H7 (cell line): ENCODE measurements around the gene SUGT1. TPM values are rescaled to one million over a fixed set of nuclear protein-coding genes. Genes with fewer than 3 reads are reported as not detected.
"Not testable (repeated sequence)": the region's sequence is repeated elsewhere in the genome, so short reads cannot be mapped to it uniquely, and the experiment has no call there.

Experiments used
- DNase-seq: peaks from one replicate; pipeline ENCODE4 v3.0.0; 2012
- H3K27me3 ChIP-seq: 2 replicates; pipeline ENCODE4 v1.6.0; 2011; ENCODE audit warnings: mild to moderate bottlenecking, low read length; ENCODE audit not compliant: control insufficient read depth, insufficient read depth
- H3K36me3 ChIP-seq: replicated peaks from 2 replicates; pipeline ENCODE4 v1.5.1; 2011; ENCODE audit warnings: low read length; ENCODE audit not compliant: control insufficient read depth, insufficient read depth
- H3K4me3 ChIP-seq: 2 replicates; pipeline ENCODE4 v1.5.1; 2011; ENCODE audit warnings: low read depth, mild to moderate bottlenecking, control low read depth, low read length, moderate library complexity; ENCODE audit not compliant: insufficient read depth
- total RNA-seq: library from RNA; depleted of rRNA; stranded (reverse); fragments of >200 nt; shearing (Covaris generic); gene quantifications from 2 replicates; pipeline ENCODE4 v1.2.3, GENCODE V29; 2014

SUGT1 gene
- total RNA-seq, 1 experiment from 2014 or later = 39.9 TPM

GRCh38 chr13:52644108-52644507 lies 8.5 kb upstream of the SUGT1 start:
- DNase-seq = no peak
- no peak overlapping the region for H3K4me3 ChIP-seq

GRCh38 chr13:52646967-52647366 lies 5.7 kb upstream of the SUGT1 start:
- DNase-seq = no peak
- Histone ChIP-seq H3K4me3 (no peak overlapping the region), H3K36me3 (no peaks in the 10 kb centered on the region; the same call in 1 of the 2 replicates), H3K27me3 (no peaks in the 10 kb centered on the region)

More at GRCh38 chr13:52644108-52644507, 8.5 kb upstream of the SUGT1 start:
- no peaks in the 10 kb centered on the region for H3K27me3 ChIP-seq
- peaks cover 1% of the 10 kb centered on the region; the same call in 1 of the 2 replicates for H3K36me3 ChIP-seq

GRCh38 chr13:52650731-52651130 lies 1.9 kb upstream of the SUGT1 start:
- no peak for DNase-seq
- H3K36me3 ChIP-seq = no peaks in the 10 kb centered on the region; the same call in 1 of the 2 replicates
- no peaks in the 10 kb centered on the region for H3K27me3 ChIP-seq
- no peak overlapping the region for H3K4me3 ChIP-seq

GRCh38 chr13:52651897-52652195 lies 790 bp upstream of the SUGT1 start:
- no peaks in the 10 kb centered on the region for H3K27me3 ChIP-seq

GRCh38 chr13:52652980-52653303 lies 306 bp downstream of the SUGT1 start:
- DNase-seq = no peak
- Histone ChIP-seq H3K4me3 (peak overlapping the region; percentile 84), H3K36me3 (no peaks in the 10 kb centered on the region; the same call in 1 of the 2 replicates), H3K27me3 (no peaks in the 10 kb centered on the region)

More at GRCh38 chr13:52651897-52652195, 790 bp upstream of the SUGT1 start:
- H3K36me3 ChIP-seq = no peaks in the 10 kb centered on the region; the same call in 1 of the 2 replicates
- H3K4me3 ChIP-seq = peak overlapping the region; percentile 84
- DNase-seq = no peak

GRCh38 chr13:52659340-52659739 lies 6.7 kb downstream of the SUGT1 start:
- Histone ChIP-seq H3K36me3 (peaks cover 7% of the 10 kb centered on the region), H3K27me3 (no peaks in the 10 kb centered on the region), H3K4me3 (no peak overlapping the region)
- DNase-seq = no peak

GRCh38 chr13:52664272-52664671 lies 11.6 kb downstream of the SUGT1 start:
- H3K27me3 ChIP-seq = no peaks in the 10 kb centered on the region
- peaks cover 2% of the 10 kb centered on the region for H3K36me3 ChIP-seq
- DNase-seq = no peak

GRCh38 chr13:52665325-52665724 lies 12.7 kb downstream of the SUGT1 start:
- DNase-seq = peak; percentile 28
- H3K36me3 ChIP-seq = peaks cover 2% of the 10 kb centered on the region
- H3K27me3 ChIP-seq = no peaks in the 10 kb centered on the region
- H3K4me3 ChIP-seq = no peak overlapping the region

More at GRCh38 chr13:52664272-52664671, 11.6 kb downstream of the SUGT1 start:
- no peak overlapping the region for H3K4me3 ChIP-seq

GRCh38 chr13:52669677-52670076 lies 17.0 kb downstream of the SUGT1 start:
- DNase-seq = no peak
- H3K27me3 ChIP-seq = no peaks in the 10 kb centered on the region
- no peaks in the 10 kb centered on the region; the same call in 1 of the 2 replicates for H3K36me3 ChIP-seq
- no peak overlapping the region for H3K4me3 ChIP-seq

- Histone ChIP-seq H3K4me3 (no peak overlapping the region), H3K27me3 (no peaks in the 10 kb centered on the region), H3K36me3 (peaks cover 1% of the 10 kb centered on the region)
- no peak for DNase-seq
These were observed 18.1 kb downstream of the SUGT1 start for GRCh38 chr13:52670726-52671125.

- DNase-seq = no peak
- peaks cover 2% of the 10 kb centered on the region for H3K36me3 ChIP-seq
- H3K27me3 ChIP-seq = no peaks in the 10 kb centered on the region
- no peak overlapping the region for H3K4me3 ChIP-seq
These were observed 20.8 kb downstream of the SUGT1 start for GRCh38 chr13:52673465-52673864.

- peaks cover 6% of the 10 kb centered on the region for H3K36me3 ChIP-seq
- DNase-seq = no peak
- no peak overlapping the region for H3K4me3 ChIP-seq
- no peaks in the 10 kb centered on the region for H3K27me3 ChIP-seq
These were observed 25.2 kb downstream of the SUGT1 start for GRCh38 chr13:52677823-52678222.

GRCh38 chr13:52685806-52686205 lies 33.2 kb downstream of the SUGT1 start:
- not testable (repeated sequence) for H3K27me3 ChIP-seq, H3K36me3 ChIP-seq, DNase-seq, H3K4me3 ChIP-seq

- Histone ChIP-seq H3K36me3 (peaks cover 1% of the 10 kb centered on the region; the same call in 1 of the 2 replicates), H3K27me3 (no peaks in the 10 kb centered on the region), H3K4me3 (no peak overlapping the region)
- DNase-seq = no peak
These were observed 33.7 kb downstream of the SUGT1 start for GRCh38 chr13:52686376-52686775.

GRCh38 chr13:52695856-52696255 lies 43.2 kb downstream of the SUGT1 start:
- H3K36me3 ChIP-seq = peaks cover 1% of the 10 kb centered on the region; the same call in 1 of the 2 replicates
- H3K27me3 ChIP-seq = no peaks in the 10 kb centered on the region
- no peak for DNase-seq
- H3K4me3 ChIP-seq = no peak overlapping the region

GRCh38 chr13:52696566-52696965 lies 43.9 kb downstream of the SUGT1 start:
- Histone ChIP-seq H3K36me3 (peaks cover 1% of the 10 kb centered on the region; the same call in 1 of the 2 replicates), H3K4me3 (no peak overlapping the region), H3K27me3 (no peaks in the 10 kb centered on the region)
- no peak for DNase-seq
